Astrocyte (in vitro differentiated cells and primary cell): ENCODE results near the gene MAST2. TPM values are rescaled to one million over a fixed set of nuclear protein-coding genes. Genes with fewer than 3 reads are reported as not detected.

Source experiments
- DNase-seq: peaks from one replicate; pipeline ENCODE4 v3.0.0-alpha.2; 2010; ENCODE audit warnings: low read depth
- FAIRE-seq: peaks from 2 replicates; lab custom pipeline; 2011; peaks lifted over from hg19 to GRCh38; lab: Jason Lieb, UNC
- H2AFZ ChIP-seq: 2 replicates; pipeline ENCODE4 v1.6.0; 2012; ENCODE audit warnings: low read depth, low read length, inconsistent platforms
- H3K27ac ChIP-seq: 2 replicates; pipeline ENCODE4 v1.5.1; 2011; ENCODE audit warnings: low read depth, low read length, inconsistent platforms
- H3K27me3 ChIP-seq: 2 replicates; pipeline ENCODE4 v1.6.0; 2011; ENCODE audit warnings: low read length, inconsistent platforms; ENCODE audit not compliant: insufficient read depth
- H3K36me3 ChIP-seq: 2 replicates; pipeline ENCODE4 v1.5.1; 2011; ENCODE audit warnings: low read length, inconsistent platforms; ENCODE audit not compliant: insufficient read depth
- H3K4me1 ChIP-seq: 2 replicates; pipeline ENCODE4 v1.5.1; 2011; ENCODE audit warnings: low read length, inconsistent platforms; ENCODE audit not compliant: insufficient read depth
- H3K4me2 ChIP-seq: 2 replicates; pipeline ENCODE4 v1.6.0; 2012; ENCODE audit warnings: low read length, inconsistent platforms
- H3K4me3 ChIP-seq: 2 replicates; pipeline ENCODE4 v1.5.1; 2011; ENCODE audit warnings: low read depth, mild to moderate bottlenecking, low read length, inconsistent platforms; ENCODE audit not compliant: insufficient read depth
- H3K79me2 ChIP-seq: 2 replicates; pipeline ENCODE4 v1.6.0; 2012; ENCODE audit warnings: mild to moderate bottlenecking, low read length, inconsistent platforms; ENCODE audit not compliant: insufficient read depth
- H3K9ac ChIP-seq: 2 replicates; pipeline ENCODE4 v1.6.0; 2012; ENCODE audit warnings: mild to moderate bottlenecking, low read length, inconsistent platforms
- H3K9me3 ChIP-seq: 2 replicates; pipeline ENCODE4 v1.5.1; 2012; ENCODE audit warnings: low read depth, mild to moderate bottlenecking, low read length, inconsistent platforms; ENCODE audit not compliant: insufficient read depth
- H4K20me1 ChIP-seq: 2 replicates; pipeline ENCODE4 v1.6.0; 2012; ENCODE audit warnings: low read length, inconsistent platforms; ENCODE audit not compliant: insufficient read depth
- H3K27ac Mint-ChIP-seq: one replicate; pipeline ENCODE4 v1.8.0; 2021; ENCODE audit warnings: mild to moderate bottlenecking, mixed read lengths; ENCODE audit not compliant: unreplicated experiment
- H3K27me3 Mint-ChIP-seq: one replicate; pipeline ENCODE4 v1.8.0; 2021; ENCODE audit warnings: low read depth, mixed read lengths; ENCODE audit not compliant: unreplicated experiment
- H3K36me3 Mint-ChIP-seq: one replicate; pipeline ENCODE4 v1.8.0; 2021; ENCODE audit warnings: low read depth, mixed read lengths; ENCODE audit not compliant: unreplicated experiment
- H3K4me1 Mint-ChIP-seq: one replicate; pipeline ENCODE4 v1.8.0; 2021; ENCODE audit warnings: low read depth, mixed read lengths; ENCODE audit not compliant: unreplicated experiment
- H3K4me3 Mint-ChIP-seq: one replicate; pipeline ENCODE4 v1.8.0; 2021; ENCODE audit warnings: mild to moderate bottlenecking, moderate library complexity, mixed read lengths; ENCODE audit not compliant: unreplicated experiment
- H3K9me3 Mint-ChIP-seq: one replicate; pipeline ENCODE4 v1.8.0; 2021; ENCODE audit warnings: mild to moderate bottlenecking, mixed read lengths; ENCODE audit not compliant: unreplicated experiment
- EZH2 ChIP-seq: IDR thresholded peaks from 2 replicates; pipeline ENCODE4 v1.6.1; 2012; ENCODE audit warnings: mild to moderate bottlenecking, low read length, inconsistent platforms; ENCODE audit not compliant: insufficient read depth
- total RNA-seq: library from RNA; stranded (reverse); gene quantifications from 2 replicates; pipeline ENCODE4 v1.2.1, GENCODE V29; 2021
- TF ChIP-seq, protein P1 (sequence below): IDR thresholded peaks from 2 replicates; pipeline ENCODE4 v1.5.1; 2011; ENCODE audit warnings: low read depth, mild to moderate bottlenecking, inconsistent platforms, low read length, moderate library complexity; ENCODE audit not compliant: insufficient read depth

The MAST2 gene
- total RNA-seq, 1 donor from 2014 or later = 41.0 TPM

DNA sequence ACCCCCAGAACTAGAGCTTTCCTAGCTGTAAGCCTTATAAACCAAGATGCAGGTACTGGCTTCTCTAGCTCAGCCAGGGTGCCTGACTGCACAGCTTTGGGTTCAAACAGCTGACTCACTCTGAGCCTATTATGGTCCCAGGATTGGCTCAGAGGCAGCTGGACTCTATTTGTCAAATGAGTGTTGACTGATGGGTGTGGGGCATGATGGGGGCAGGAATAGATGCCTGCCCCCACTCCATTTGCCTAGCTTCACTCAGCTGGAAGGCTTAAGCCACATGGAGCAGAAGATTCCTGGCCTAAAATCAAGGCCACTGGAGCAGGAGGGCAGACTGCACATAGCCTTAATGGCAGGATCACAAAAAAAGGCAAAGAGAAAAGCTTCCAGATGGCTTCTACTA is 238.6 kb downstream of the MAST2 start:
- Histone ChIP-seq H3K9me3 (no peaks in the 10 kb centered on the region), H3K27ac (no peak overlapping the region), H3K4me2 (no peak overlapping the region), H4K20me1 (peaks cover 5% of the 10 kb centered on the region), H3K27me3 (no peaks in the 10 kb centered on the region), H2AFZ (no peak overlapping the region), H3K4me3 (no peak overlapping the region), H3K9ac (no peak overlapping the region), H3K79me2 (no peaks in the 10 kb centered on the region), H3K4me1 (no peaks in the 10 kb centered on the region), H3K36me3 (no peaks in the 10 kb centered on the region)
- TF ChIP-seq, protein P1, sequence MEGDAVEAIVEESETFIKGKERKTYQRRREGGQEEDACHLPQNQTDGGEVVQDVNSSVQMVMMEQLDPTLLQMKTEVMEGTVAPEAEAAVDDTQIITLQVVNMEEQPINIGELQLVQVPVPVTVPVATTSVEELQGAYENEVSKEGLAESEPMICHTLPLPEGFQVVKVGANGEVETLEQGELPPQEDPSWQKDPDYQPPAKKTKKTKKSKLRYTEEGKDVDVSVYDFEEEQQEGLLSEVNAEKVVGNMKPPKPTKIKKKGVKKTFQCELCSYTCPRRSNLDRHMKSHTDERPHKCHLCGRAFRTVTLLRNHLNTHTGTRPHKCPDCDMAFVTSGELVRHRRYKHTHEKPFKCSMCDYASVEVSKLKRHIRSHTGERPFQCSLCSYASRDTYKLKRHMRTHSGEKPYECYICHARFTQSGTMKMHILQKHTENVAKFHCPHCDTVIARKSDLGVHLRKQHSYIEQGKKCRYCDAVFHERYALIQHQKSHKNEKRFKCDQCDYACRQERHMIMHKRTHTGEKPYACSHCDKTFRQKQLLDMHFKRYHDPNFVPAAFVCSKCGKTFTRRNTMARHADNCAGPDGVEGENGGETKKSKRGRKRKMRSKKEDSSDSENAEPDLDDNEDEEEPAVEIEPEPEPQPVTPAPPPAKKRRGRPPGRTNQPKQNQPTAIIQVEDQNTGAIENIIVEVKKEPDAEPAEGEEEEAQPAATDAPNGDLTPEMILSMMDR = no peak
- TF ChIP-seq EZH2 = no peak
- no peak overlapping the region for H3K4me3 Mint-ChIP-seq
- no peaks in the 10 kb centered on the region for H3K27me3 Mint-ChIP-seq
- FAIRE-seq = no peak
- H3K4me1 Mint-ChIP-seq = peaks cover 26% of the 10 kb centered on the region
- H3K27ac Mint-ChIP-seq = peak overlapping the region; percentile 35
- peaks cover 23% of the 10 kb centered on the region for H3K36me3 Mint-ChIP-seq
- peak; percentile 30 for DNase-seq
- H3K9me3 Mint-ChIP-seq = no peaks in the 10 kb centered on the region

DNA sequence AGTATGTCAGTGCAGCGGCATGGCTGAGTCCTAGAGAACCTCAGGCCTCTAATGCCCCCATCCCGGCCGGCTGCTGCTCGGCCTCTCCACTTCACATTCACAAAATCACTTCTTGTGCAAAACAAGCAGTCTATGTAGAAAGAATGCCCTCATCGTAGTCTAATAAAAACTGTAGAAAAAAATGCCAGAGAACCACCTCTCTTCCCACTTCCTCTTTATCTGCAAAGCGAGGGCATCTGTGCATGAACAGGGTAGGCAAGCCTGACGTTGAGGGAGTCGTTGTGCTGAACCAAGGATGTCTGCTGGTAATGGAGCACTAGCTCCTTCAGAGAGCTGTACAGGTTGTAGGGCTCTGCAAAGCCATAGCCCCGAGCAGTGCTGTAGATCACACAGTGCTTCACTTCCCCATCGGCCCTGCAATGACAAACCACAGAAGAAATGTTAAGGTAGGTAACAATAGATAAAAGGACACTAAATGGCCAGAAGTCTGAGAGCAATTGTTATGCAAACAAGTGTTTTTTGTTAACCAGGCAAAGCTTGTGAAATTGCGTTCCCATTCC is 240.1 kb downstream of the MAST2 start:
- Histone ChIP-seq H3K4me2 (no peak overlapping the region), H3K79me2 (no peaks in the 10 kb centered on the region), H3K4me3 (no peak overlapping the region), H3K4me1 (no peaks in the 10 kb centered on the region), H3K27me3 (no peaks in the 10 kb centered on the region), H3K36me3 (no peaks in the 10 kb centered on the region), H3K9me3 (no peaks in the 10 kb centered on the region), H4K20me1 (no peaks in the 10 kb centered on the region), H2AFZ (no peak overlapping the region), H3K27ac (no peak overlapping the region), H3K9ac (no peak overlapping the region)
- FAIRE-seq = no peak
- Mint-ChIP-seq H3K27me3 (no peaks in the 10 kb centered on the region), H3K4me3 (no peak overlapping the region), H3K27ac (no peak overlapping the region), H3K4me1 (peaks cover 26% of the 10 kb centered on the region), H3K36me3 (peaks cover 28% of the 10 kb centered on the region), H3K9me3 (no peaks in the 10 kb centered on the region)
- no peak for DNase-seq
- TF ChIP-seq EZH2 = no peak
- TF ChIP-seq, protein P1 = no peak

DNA sequence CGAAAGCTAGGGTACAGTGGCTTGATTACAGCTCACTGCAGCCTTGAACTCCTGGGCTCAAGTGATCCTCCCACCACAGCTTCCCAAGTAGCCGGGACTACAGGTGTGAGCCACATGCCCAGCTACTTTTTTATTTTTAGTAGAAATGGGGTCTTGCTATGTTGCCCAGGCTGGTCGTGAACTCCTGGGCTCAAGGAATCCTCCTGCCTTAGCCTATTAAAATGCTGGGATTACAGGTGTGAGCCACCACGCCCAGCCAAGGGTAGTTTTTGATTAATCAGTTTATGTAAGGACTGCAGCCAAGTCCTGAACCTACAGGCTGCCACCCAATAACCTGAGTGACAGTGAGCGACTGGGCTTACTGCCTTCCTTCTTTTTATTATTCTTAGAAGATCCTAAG is 240.7 kb downstream of the MAST2 start:
- Histone ChIP-seq H3K27me3 (no peaks in the 10 kb centered on the region), H3K4me1 (no peaks in the 10 kb centered on the region), H3K9me3 (no peaks in the 10 kb centered on the region), H3K36me3 (no peaks in the 10 kb centered on the region), H3K79me2 (no peaks in the 10 kb centered on the region), H3K4me3 (no peak overlapping the region), H4K20me1 (no peaks in the 10 kb centered on the region), H2AFZ (no peak overlapping the region), H3K9ac (no peak overlapping the region), H3K27ac (no peak overlapping the region), H3K4me2 (no peak overlapping the region)
- TF ChIP-seq, protein P1 = no peak
- TF ChIP-seq EZH2 = no peak
- Mint-ChIP-seq H3K27me3 (no peaks in the 10 kb centered on the region), H3K4me3 (no peak overlapping the region), H3K36me3 (peaks cover 28% of the 10 kb centered on the region), H3K4me1 (peaks cover 26% of the 10 kb centered on the region), H3K9me3 (no peaks in the 10 kb centered on the region), H3K27ac (no peak overlapping the region)
- DNase-seq (no peak), FAIRE-seq (no peak)
